IMR-90 (cell line): ENCODE results near the gene PKD1L1. TPM values are rescaled to one million over a fixed set of nuclear protein-coding genes. Genes with fewer than 3 reads are reported as not detected.
A peak's percentile ranks its signal among the peaks of the same experiment; 100 is the strongest.

Experiments
- ATAC-seq: fragments of 200-7000 bp; cut with Tn5 transposase; 2 replicates; pipeline ENCODE4 v1.9.1; 2020; ENCODE audit warnings: low read depth, mild to moderate bottlenecking, moderate library complexity
- BruUV-seq: library from RNA; stranded (reverse); fragments of 400-500 nt; replicated peaks from 2 replicates; lab custom pipeline; 2021; lab: Mats Ljungman, UMichigan
- CTCF ChIA-PET: fragments of 300-600 bp; formaldehyde crosslinking; extraction: SDS; loops from one replicate; lab custom pipeline; 2021; ENCODE audit warnings: antibody characterized with exemption; lab: Yijun Ruan, JAX
- POLR2A ChIA-PET: fragments of 300-600 bp; sonication (Branson Sonifier 250); formaldehyde crosslinking; loops from one replicate; lab custom pipeline; 2022; ENCODE audit warnings: antibody characterized with exemption; ENCODE audit not compliant: unreplicated experiment; lab: Charles Lee
- DNase-seq: peaks from one replicate; pipeline ENCODE4 v3.0.0; 2013
- H2AFZ ChIP-seq: replicated peaks from 2 replicates; pipeline ENCODE3; 2013; ENCODE audit warnings: low read length, mild to moderate bottlenecking; ENCODE audit not compliant: poor library complexity
- H2AK5ac ChIP-seq: 2 replicates; pipeline ENCODE4 v1.6.1; 2013; ENCODE audit warnings: low read depth, low read length, inconsistent platforms
- H2AK9ac ChIP-seq: replicated peaks from 2 replicates; pipeline ENCODE3; 2013; ENCODE audit warnings: mild to moderate bottlenecking, low read depth, low read length, moderate library complexity; ENCODE audit not compliant: poor library complexity
- H2BK120ac ChIP-seq: 2 replicates; pipeline ENCODE4 v1.6.1; 2013; ENCODE audit warnings: low read depth, low read length, inconsistent platforms
- H2BK15ac ChIP-seq: 3 replicates; pipeline ENCODE4 v1.6.1; 2013; ENCODE audit warnings: low read depth, low read length, inconsistent platforms
- H2BK20ac ChIP-seq: 2 replicates; pipeline ENCODE4 v1.6.1; 2013; ENCODE audit warnings: low read depth, mild to moderate bottlenecking, inconsistent platforms, low read length, moderate library complexity
- H2BK5ac ChIP-seq: 2 replicates; pipeline ENCODE4 v1.6.1; 2013; ENCODE audit warnings: mild to moderate bottlenecking, low read depth, low read length, inconsistent platforms; ENCODE audit not compliant: poor library complexity, severe bottlenecking
- H3K14ac ChIP-seq: replicated peaks from 2 replicates; pipeline ENCODE4 v1.6.1; 2013; ENCODE audit warnings: low read depth, low read length, inconsistent platforms
- H3K18ac ChIP-seq: 2 replicates; pipeline ENCODE4 v1.6.1; 2013; ENCODE audit warnings: low read depth, low read length, control low read depth
- H3K23ac ChIP-seq: 2 replicates; pipeline ENCODE4 v1.6.1; 2013; ENCODE audit warnings: low read depth, low read length, inconsistent platforms
- H3K27ac ChIP-seq: 2 replicates; pipeline ENCODE4 v1.5.1; 2013; ENCODE audit warnings: mild to moderate bottlenecking, control low read depth, low read length; ENCODE audit not compliant: insufficient read depth
- H3K27me3 ChIP-seq: 2 replicates; pipeline ENCODE4 v1.6.1; 2013; ENCODE audit warnings: low read length; ENCODE audit not compliant: control insufficient read depth, insufficient read depth
- H3K36me3 ChIP-seq: 2 replicates; pipeline ENCODE4 v1.6.1; 2013; ENCODE audit warnings: low read length, mixed read lengths; ENCODE audit not compliant: control insufficient read depth, insufficient read depth
- H3K4ac ChIP-seq: 2 replicates; pipeline ENCODE4 v1.6.1; 2013; ENCODE audit warnings: low read depth, low read length, inconsistent platforms
- H3K4me1 ChIP-seq: 2 replicates; pipeline ENCODE4 v1.6.1; 2013; ENCODE audit warnings: low read length, mixed read lengths; ENCODE audit not compliant: control insufficient read depth, insufficient read depth
- H3K4me2 ChIP-seq: 2 replicates; pipeline ENCODE4 v1.6.1; 2013; ENCODE audit warnings: low read depth, mild to moderate bottlenecking, control low read depth, low read length, moderate library complexity
- H3K4me3 ChIP-seq: 2 replicates; pipeline ENCODE4 v1.5.1; 2013; ENCODE audit warnings: low read depth, mild to moderate bottlenecking, control low read depth, low read length, moderate library complexity; ENCODE audit not compliant: insufficient read depth
- H3K56ac ChIP-seq: 2 replicates; pipeline ENCODE4 v1.6.1; 2013; ENCODE audit warnings: low read length, inconsistent platforms; ENCODE audit not compliant: insufficient read depth; ENCODE audit errors: extremely low read depth
- H3K79me1 ChIP-seq, 2 experiments: 2 replicates each; pipeline ENCODE4 v1.6.1; 2013; ENCODE audit warnings: low read length in 2 of 2, inconsistent platforms in 1 of 2, low read depth in 1 of 2
- H3K9ac ChIP-seq: 2 replicates; pipeline ENCODE4 v1.6.1; 2013; ENCODE audit warnings: low read depth, low read length, control low read depth
- H3K9me1 ChIP-seq: 2 replicates; pipeline ENCODE4 v1.6.1; 2013; ENCODE audit warnings: low read length, inconsistent platforms; ENCODE audit not compliant: insufficient read depth
- H3K9me3 ChIP-seq: 2 replicates; pipeline ENCODE4 v1.6.1; 2013; ENCODE audit warnings: low read length; ENCODE audit not compliant: control insufficient read depth, insufficient read depth
- H4K20me1 ChIP-seq: 2 replicates; pipeline ENCODE4 v1.6.1; 2013; ENCODE audit warnings: low read length, inconsistent platforms; ENCODE audit not compliant: insufficient read depth
- H4K5ac ChIP-seq: 2 replicates; pipeline ENCODE4 v1.6.1; 2013; ENCODE audit warnings: mild to moderate bottlenecking, low read depth, low read length, control low read depth
- H4K8ac ChIP-seq, 2 experiments: 2 replicates each; pipeline ENCODE4 v1.6.1; 2013; ENCODE audit warnings: low read depth in 2 of 2, low read length in 2 of 2, control low read depth in 1 of 2, inconsistent platforms in 1 of 2
- H4K91ac ChIP-seq: 2 replicates; pipeline ENCODE4 v1.6.1; 2013; ENCODE audit warnings: low read depth, low read length, inconsistent platforms; ENCODE audit not compliant: insufficient read depth
- MAZ ChIP-seq: IDR thresholded peaks from 2 replicates; pipeline ENCODE4 v1.6.1; 2012; ENCODE audit warnings: low read depth, mild to moderate bottlenecking, low read length, improper control_type of control experiment, moderate library complexity, borderline replicate concordance
- POLR2A ChIP-seq: IDR thresholded peaks from 2 replicates; pipeline ENCODE4 v1.6.1; 2012; ENCODE audit warnings: mild to moderate bottlenecking, low read depth, low read length
- WGBS, 2 experiments: methylation state at CpG; one replicate each; pipeline versions ENCODE4 v1.1.5 to v1.1.7; 2013; ENCODE audit warnings: missing lambda C conversion rate in 2 of 2; ENCODE audit not compliant: insufficient read length in 1 of 2; ENCODE audit errors: extremely low coverage in 2 of 2; 5-methylcytosine and 5-hydroxymethylcytosine counted together
- dilution Hi-C: fragments of 300-500 bp; cut with HindIII; formaldehyde crosslinking; loops from one replicate; pipeline ENCODE4 v1.14.3; 2018; ENCODE audit warnings: low sequenced_read_pairs; ENCODE audit not compliant: unreplicated experiment
- in situ Hi-C: fragments of 300-500 bp; cut with MboI; formaldehyde crosslinking; loops from 3 replicates; pipeline ENCODE4 v1.14.3; 2019; ENCODE audit warnings: low sequenced_read_pairs, inconsistent platforms, mixed read lengths
- intact Hi-C: fragments of 100-400 bp; cut with micrococcal nuclease; formaldehyde crosslinking; loops from 2 replicates; pipeline ENCODE4 v1.10.0; 2022
- polyA plus RNA-seq, 3 experiments: library from polyadenylated mRNA; depleted of rRNA; stranded (reverse); fragments of >200 nt; gene quantifications; 2 replicates each; pipeline ENCODE4 v1.2.3, GENCODE V29; 2012; ENCODE audit warnings: low replicate concordance in 1 of 3
- total RNA-seq: library from RNA; depleted of rRNA; stranded (reverse); fragments of >200 nt; gene quantifications from 2 replicates; pipeline ENCODE4 v1.2.3, GENCODE V29; 2012

Gene PKD1L1
- total and polyA plus RNA-seq, 2 of the 4 experiments (the other 2 are of a cell fraction): under 0.01 to 0.15 TPM

DNA sequence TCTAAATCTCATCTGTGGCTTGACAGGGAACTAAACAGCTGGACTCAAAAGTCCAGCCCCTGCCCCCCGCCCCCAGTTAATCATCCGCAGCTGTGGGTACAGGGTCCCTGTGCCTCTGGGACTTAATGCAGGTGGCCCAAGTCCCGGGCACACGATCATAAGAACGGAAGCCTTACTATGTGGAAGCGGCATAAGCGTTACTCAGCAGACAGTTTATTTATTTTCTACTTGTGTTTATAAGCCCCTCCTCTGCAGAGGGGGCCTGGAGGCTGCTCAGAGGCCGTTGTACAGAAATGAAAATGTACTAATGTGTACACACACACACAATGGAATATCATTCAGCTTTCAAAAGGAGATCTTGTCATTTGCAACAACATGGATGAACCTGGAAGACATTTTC is 208.4 kb downstream of the PKD1L1 start:
- H3K4me3 ChIP-seq: no peak overlapping the region
- no peak overlapping the region for H2AK9ac ChIP-seq
- H3K14ac ChIP-seq: no peak overlapping the region
- no peak overlapping the region for H3K18ac ChIP-seq
- 16% methylated on average over 3 of the region's 8 CpGs; no CpG with 5 or more reads in 1 of the 2 experiments for WGBS, 2 experiments
- ChIA-PET CTCF (no interaction called here), POLR2A (no interaction called here)
- no peak overlapping the region for H2BK5ac ChIP-seq
- no peaks in the 10 kb centered on the region for H4K20me1 ChIP-seq
- DNase-seq (peak; percentile 70), ATAC-seq (peak; percentile 63; the same call in 1 of the 2 replicates)
- dilution Hi-C loops: no loop called here
- peak overlapping the region; percentile 16; the same call in 1 of the 3 replicates for H2BK15ac ChIP-seq
- H3K36me3 ChIP-seq: no peaks in the 10 kb centered on the region
- peak overlapping the region; percentile 7; the same call in 1 of the 2 replicates for H2BK120ac ChIP-seq
- TF ChIP-seq MAZ (0 out of 2 replicates have a peak, but pooled peaks have one; percentile 17), POLR2A (no peak)
- no peak overlapping the region; a peak in 1 of 4 replicates for H4K8ac ChIP-seq
- H2AFZ ChIP-seq: no peak overlapping the region
- no peak overlapping the region for H3K23ac ChIP-seq
- H3K9ac ChIP-seq: no peak overlapping the region
- peaks cover 6% of the 10 kb centered on the region; the same call in 1 of the 2 replicates for H3K9me1 ChIP-seq
- H3K4me2 ChIP-seq: no peak overlapping the region
- H3K27ac ChIP-seq: no peak overlapping the region
- in situ Hi-C loops: no loop called here
- H4K91ac ChIP-seq: no peak overlapping the region; the same call in 1 of the 2 replicates
- intact Hi-C loops: no loop called here
- H3K4ac ChIP-seq: peak overlapping the region; percentile 71; the same call in 1 of the 2 replicates
- BruUV-seq: no TSS peak
- no peak overlapping the region for H3K56ac ChIP-seq
- no peaks in the 10 kb centered on the region for H3K27me3 ChIP-seq
- no peak overlapping the region for H4K5ac ChIP-seq
- no peak overlapping the region for H2BK20ac ChIP-seq
- no peaks in the 10 kb centered on the region for H3K9me3 ChIP-seq
- H3K79me1 ChIP-seq: no peaks in the 10 kb centered on the region
- peaks cover 11% of the 10 kb centered on the region for H3K4me1 ChIP-seq
- no peak overlapping the region for H2AK5ac ChIP-seq
